KBM-7 (cell line): ENCODE measurements around the gene SSTR3.
"Not testable (repeated sequence)": the region's sequence is repeated elsewhere in the genome, so short reads cannot be mapped to it uniquely, and the experiment has no call there.

ENCODE experiments used
- DNase-seq: peaks from one replicate; pipeline ENCODE4 v3.0.0-alpha.2; 2015
- in situ Hi-C: fragments of 300-500 bp; cut with MboI; formaldehyde crosslinking; loops from 2 replicates; pipeline ENCODE4 v1.14.3; 2020; ENCODE audit warnings: low sequenced_read_pairs, low pct_unique_long_range_greater_than_20kb, mixed read lengths

SSTR3 gene

DNA sequence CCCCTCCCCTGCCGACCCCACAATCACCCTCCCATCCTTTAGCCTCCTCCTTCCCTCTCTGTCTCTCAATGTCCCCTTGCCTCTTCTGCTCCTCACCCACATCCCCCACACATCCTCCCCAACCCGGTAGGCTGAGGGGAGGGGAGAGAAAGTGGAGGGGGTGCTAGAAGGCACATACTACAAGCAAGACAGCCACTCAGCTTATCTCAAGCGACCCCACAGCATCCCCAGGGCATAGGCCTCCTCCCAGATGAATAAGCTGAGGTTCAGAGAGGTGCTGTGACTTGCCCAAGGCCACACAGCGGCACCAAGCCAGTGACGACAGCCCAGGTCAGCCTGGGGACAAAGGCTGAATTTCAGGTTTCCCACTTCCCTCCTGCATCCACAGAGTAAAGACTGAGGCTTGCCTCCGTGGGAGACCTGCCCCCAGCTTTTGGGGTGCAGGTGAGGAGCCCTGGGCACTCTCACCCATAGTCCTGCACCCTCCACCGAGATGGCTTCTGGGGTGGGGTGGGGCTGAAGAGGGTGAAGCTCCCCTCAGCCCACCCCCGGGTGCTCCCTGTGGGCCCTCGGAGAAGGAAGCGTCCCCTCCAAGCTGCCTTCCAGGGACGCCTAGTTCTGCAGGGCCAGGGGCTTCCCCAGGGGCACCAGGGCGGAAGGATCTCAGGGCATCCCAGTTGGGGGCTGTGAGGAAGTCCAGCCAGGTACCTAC lies 31.3 kb upstream of the SSTR3 start:
- no peak for DNase-seq
- in situ Hi-C loops = no loop called here

- in situ Hi-C loops = no loop called here
- peak; percentile 99 for DNase-seq
These were observed 30.2 kb upstream of the SSTR3 start for GRCh38 chr22:37242395-37242918.

- in situ Hi-C loops = no loop called here
- DNase-seq = no peak
These were observed 29.3 kb upstream of the SSTR3 start for GRCh38 chr22:37241351-37242142.

GRCh38 chr22:37240941-37241320 lies 28.7 kb upstream of the SSTR3 start:
- no peak for DNase-seq
- in situ Hi-C loops = no loop called here

DNA sequence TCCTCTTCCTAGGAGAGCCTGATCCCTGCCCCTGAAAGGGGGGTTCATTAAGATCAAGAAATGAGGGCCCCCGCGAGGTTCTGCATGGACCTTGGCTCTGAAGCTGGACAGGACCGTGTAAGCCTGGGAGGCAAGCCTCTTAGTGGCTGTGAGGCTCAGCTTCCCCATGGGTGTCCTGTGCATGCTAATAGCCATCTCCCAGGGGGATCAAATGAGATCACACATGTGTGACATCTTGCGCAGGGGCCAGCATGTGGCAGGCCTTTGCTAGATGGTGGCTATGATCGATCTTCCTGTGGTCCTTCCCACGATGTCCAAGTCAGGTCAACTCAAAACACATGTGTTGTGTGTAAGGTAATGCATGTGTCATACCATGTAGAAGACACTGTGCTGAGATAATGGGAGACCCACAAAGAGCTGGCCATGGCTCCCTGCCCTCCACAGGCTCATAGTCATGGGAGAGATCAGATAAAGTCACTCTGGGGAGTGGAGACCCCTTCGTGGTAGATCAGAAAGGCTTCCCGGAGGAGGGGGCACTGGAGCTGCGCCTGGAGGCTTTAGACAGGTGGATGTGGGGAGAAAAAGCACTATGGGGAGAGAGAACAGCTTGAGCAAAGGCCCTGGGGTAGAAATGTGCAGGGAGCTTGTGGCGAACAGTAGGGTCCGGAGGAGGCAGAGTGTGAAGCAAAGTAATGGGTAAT lies 28.1 kb upstream of the SSTR3 start:
- in situ Hi-C loops = no loop called here
- DNase-seq = no peak

GRCh38 chr22:37239336-37240239 lies 27.3 kb upstream of the SSTR3 start:
- in situ Hi-C loops = no loop called here

DNA sequence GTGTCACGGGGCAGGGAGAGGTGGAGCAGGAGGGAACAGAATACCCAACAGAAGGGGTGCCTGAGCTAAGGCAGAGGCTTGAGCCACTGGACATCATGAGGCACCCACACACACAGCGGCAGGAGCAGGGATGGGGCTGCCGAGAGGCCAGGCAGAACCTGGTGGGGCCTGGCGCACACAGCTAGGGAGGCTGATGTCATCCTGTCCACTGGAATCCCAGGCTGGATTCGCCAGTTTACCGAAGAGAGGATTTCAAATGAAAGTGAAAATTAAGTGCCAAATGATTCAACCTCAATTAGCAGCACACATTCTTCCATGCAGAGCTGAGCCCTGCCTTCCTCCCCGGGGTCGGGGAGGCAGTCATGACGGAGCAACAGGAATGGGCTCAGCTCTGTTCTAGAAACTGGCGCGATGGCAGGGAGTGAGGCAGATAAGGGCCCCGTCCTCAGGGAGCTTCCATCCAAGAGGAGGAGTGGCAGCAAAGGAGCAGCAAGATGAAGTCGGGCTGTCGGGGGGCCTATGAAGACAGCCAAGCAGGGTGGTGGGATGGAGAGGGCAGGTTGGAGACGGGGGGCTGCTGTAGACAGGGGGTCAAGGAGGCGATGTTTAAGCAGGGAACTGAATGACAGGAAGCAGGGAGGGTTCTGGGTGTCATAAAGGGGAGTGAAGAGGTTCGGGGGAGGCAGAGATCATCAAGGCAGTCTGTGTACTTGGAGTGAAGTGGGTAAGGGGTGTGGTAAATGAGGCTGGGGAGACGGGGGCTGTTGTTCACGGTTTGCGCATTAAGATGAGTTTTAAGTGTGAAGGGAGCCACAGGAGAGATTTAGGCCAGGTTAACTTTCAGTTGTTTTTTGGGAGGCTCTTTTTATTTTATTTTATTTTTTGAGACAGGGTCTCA lies 25.3 kb upstream of the SSTR3 start:
- in situ Hi-C loops = no loop called here
- no peak for DNase-seq

More at GRCh38 chr22:37239336-37240239, 27.3 kb upstream of the SSTR3 start:
- no peak for DNase-seq

DNA sequence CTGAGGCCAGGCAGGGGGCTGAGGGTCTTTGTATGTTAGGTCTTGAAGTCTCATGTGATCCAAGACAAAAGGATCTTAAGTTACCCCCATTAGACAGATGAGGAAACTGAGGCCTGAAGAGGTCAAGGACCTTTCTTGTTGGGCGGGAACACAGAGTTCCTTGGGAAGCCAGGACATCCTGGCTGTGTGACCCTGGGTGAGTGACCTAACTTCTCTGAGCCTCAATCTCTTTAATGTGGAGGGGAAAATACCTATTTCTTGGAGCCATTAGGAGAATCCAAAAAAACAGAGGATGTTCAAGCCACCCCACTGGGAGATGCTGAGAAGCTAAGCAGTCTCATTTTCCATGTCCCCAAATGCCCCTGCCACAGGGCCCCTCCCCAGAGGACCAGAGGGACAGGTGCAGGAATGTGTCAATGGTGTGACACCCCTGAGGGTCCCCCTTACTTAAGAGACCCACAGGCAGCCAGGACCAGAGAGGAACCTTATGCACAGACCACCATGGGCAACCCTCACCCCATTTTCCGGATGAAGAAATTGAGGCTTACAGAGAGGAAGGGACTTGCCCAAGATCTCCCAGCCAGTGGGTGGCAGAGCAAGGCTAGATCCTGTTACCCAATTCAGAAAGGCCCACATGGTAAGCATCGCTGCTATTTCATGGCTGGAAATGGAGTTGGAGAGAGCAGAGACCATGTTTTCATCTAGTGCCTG lies 23.8 kb upstream of the SSTR3 start:
- in situ Hi-C loops = no loop called here

GRCh38 chr22:37234736-37235711 lies 22.7 kb upstream of the SSTR3 start:
- in situ Hi-C loops = no loop called here
- DNase-seq = no peak

More for the DNA sequence above, 23.8 kb upstream of the SSTR3 start:
- DNase-seq = no peak

DNA sequence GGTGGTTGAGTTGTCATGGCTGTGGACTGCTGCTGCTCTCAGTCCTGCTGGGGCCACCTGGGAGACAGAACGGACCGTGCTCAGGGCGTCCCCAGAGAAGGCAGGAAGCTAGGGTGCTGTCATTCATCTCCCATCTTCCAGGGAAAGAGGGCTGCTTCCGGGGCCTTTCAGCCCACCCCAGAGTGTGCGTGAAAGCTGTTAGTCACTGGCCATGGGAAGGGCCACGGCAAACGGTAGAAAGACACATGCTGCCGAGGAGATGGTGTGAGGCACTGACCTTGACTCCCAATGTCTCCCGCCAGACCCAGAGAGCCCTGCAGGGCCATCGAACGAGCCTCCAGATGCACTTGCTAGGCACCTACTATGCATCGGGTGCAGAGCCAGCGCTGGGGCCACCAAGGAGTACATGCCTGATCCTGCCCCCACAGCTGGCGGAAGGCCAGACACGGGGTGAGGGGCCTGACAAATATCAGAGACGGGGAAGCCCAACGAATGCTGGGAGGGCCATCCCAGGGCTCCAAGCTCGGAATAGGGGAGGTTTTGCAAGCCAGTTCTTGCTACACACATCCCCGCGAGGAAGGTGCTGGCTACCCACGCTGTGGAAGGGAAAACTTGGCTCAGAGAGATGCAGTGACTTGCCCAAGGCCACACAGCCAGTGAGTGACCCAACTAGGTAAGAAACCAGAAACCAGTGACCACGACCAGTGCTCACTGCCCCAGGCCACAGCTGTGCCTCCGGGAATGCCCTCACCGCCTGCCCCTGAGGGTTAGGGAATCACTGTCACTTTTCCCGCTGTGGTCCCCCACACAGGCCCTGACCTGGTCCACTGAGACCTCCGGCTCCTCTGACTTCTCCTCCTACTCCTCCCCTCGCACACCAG lies 21.7 kb upstream of the SSTR3 start:
- no peak for DNase-seq
- in situ Hi-C loops = no loop called here

DNA sequence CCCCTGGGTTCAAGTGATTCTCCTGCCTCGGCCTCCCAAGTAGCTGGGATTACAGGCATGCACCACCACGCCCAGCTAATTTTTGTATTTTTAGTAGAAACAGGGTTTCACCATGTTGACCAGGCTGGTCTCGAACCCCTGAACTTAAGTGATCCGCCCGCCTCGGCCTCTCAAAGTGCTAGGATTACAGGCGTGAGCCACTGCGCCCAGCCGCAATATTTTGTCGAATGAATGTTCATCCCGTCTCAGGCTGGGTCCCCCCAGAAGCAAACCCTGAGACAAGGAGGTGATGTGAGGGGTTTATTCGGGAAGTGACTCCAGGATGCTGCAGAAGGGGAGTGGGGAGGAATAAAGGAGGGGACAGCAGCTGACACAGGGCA lies 21.1 kb upstream of the SSTR3 start:
- DNase-seq, in situ Hi-C loops: not testable (repeated sequence)

- no peak for DNase-seq
- in situ Hi-C loops = no loop called here
These were observed 20.1 kb upstream of the SSTR3 start for GRCh38 chr22:37232140-37232998.

- in situ Hi-C loops = no loop called here
- DNase-seq = no peak
These were observed 19.3 kb upstream of the SSTR3 start for GRCh38 chr22:37231406-37232139.
